Endothelial cell of umbilical vein (primary cell): ENCODE measurements around the gene CD207. TPM values are rescaled to one million over a fixed set of nuclear protein-coding genes. Genes with fewer than 3 reads are reported as not detected.

Experiments
- BruUV-seq: library from RNA; stranded (reverse); fragments of 400-500 nt; replicated peaks from 2 replicates; lab custom pipeline; 2021; lab: Mats Ljungman, UMichigan
- CTCF ChIA-PET: fragments of 300-600, 350-600 bp; sonication (Branson Sonifier 250); formaldehyde crosslinking; loops from one replicate; lab custom pipeline; 2021; ENCODE audit warnings: antibody characterized with exemption, inconsistent platforms; lab: Charles Lee
- POLR2A ChIA-PET: fragments of 300-600, 350-600 bp; sonication (Branson Sonifier 250); formaldehyde crosslinking; loops from one replicate; lab custom pipeline; 2021; ENCODE audit warnings: antibody characterized with exemption, inconsistent platforms; lab: Charles Lee
- DNase-seq: peaks from one replicate; pipeline ENCODE4 v3.0.0-alpha.2; 2011; ENCODE audit warnings: low read depth, low spot score
- FAIRE-seq: peaks from 2 replicates; lab custom pipeline; 2011; peaks lifted over from hg19 to GRCh38; lab: Jason Lieb, UNC
- H2AFZ ChIP-seq: 2 replicates; pipeline ENCODE4 v1.6.0; 2012; ENCODE audit warnings: low read depth, low read length, control low read depth, inconsistent platforms
- H3K27ac ChIP-seq: 2 replicates; pipeline ENCODE4 v1.5.1; 2011; ENCODE audit warnings: low read depth, mild to moderate bottlenecking, control low read depth, low read length, moderate library complexity; ENCODE audit not compliant: insufficient read depth
- H3K27me3 ChIP-seq, 2 experiments: 2 replicates each; pipeline versions ENCODE4 v1.6.0 to v1.6.1; 2011; ENCODE audit warnings: low read length in 2 of 2, mixed read lengths in 1 of 2; ENCODE audit not compliant: control insufficient read depth in 2 of 2, insufficient read depth in 2 of 2
- H3K36me3 ChIP-seq, 2 experiments: 2 replicates in 1 of 2; 3 replicates in 1 of 2; pipeline ENCODE4 v1.5.1; 2011; ENCODE audit warnings: low read length in 2 of 2, mild to moderate bottlenecking in 1 of 2, moderate library complexity in 1 of 2; ENCODE audit not compliant: control insufficient read depth in 2 of 2, insufficient read depth in 2 of 2; ENCODE audit errors: extremely low read depth in 1 of 2
- H3K4me1 ChIP-seq: 3 replicates; pipeline ENCODE4 v1.5.1; 2011; ENCODE audit warnings: mild to moderate bottlenecking, low read length; ENCODE audit not compliant: control insufficient read depth, insufficient read depth; ENCODE audit errors: extremely low read depth
- H3K4me2 ChIP-seq: 2 replicates; pipeline ENCODE4 v1.6.1; 2011; ENCODE audit warnings: low read length, control low read depth, mixed read lengths; ENCODE audit not compliant: insufficient read depth
- H3K4me3 ChIP-seq, 3 experiments: fragments of 200-600 bp in 1 of 3; sonication (generic), shearing (Covaris generic) in 1 of 3; replicated peaks in 1 of 3; 2 replicates each; pipeline ENCODE4 v1.5.1; 2011 to 2016; ENCODE audit warnings: control low read depth in 3 of 3, low read length in 3 of 3, mild to moderate bottlenecking in 2 of 3, inconsistent platforms in 1 of 3, low read depth in 1 of 3, moderate library complexity in 1 of 3; ENCODE audit not compliant: insufficient read depth in 1 of 3
- H3K79me2 ChIP-seq: 2 replicates; pipeline ENCODE4 v1.6.0; 2012; ENCODE audit warnings: low read length, inconsistent platforms; ENCODE audit not compliant: control insufficient read depth, insufficient read depth
- H3K9ac ChIP-seq: replicated peaks from 2 replicates; pipeline ENCODE3; 2011; ENCODE audit warnings: low read length, control low read depth; ENCODE audit not compliant: insufficient read depth; ENCODE audit errors: extremely low read depth
- H3K9me1 ChIP-seq: replicated peaks from 3 replicates; pipeline ENCODE4 v1.6.0; 2011; ENCODE audit warnings: mild to moderate bottlenecking, low read length; ENCODE audit not compliant: control insufficient read depth, insufficient read depth; ENCODE audit errors: extremely low read depth
- H3K9me3 ChIP-seq: replicated peaks from 2 replicates; pipeline ENCODE4 v1.5.1; 2012; ENCODE audit warnings: low read length, inconsistent platforms; ENCODE audit not compliant: control insufficient read depth, insufficient read depth
- H4K20me1 ChIP-seq: replicated peaks from 2 replicates; pipeline ENCODE3; 2011; ENCODE audit warnings: mild to moderate bottlenecking, low read length; ENCODE audit not compliant: control insufficient read depth, insufficient read depth; ENCODE audit errors: extremely low read depth
- CTCF ChIP-seq, 2 donors: IDR thresholded peaks; 1 replicate in 1 of 2; 2 replicates in 1 of 2; pipeline ENCODE4 v1.5.1; 2011; ENCODE audit warnings: low read length in 2 of 2, mild to moderate bottlenecking in 2 of 2, moderate library complexity in 2 of 2, control low read depth in 1 of 2, inconsistent platforms in 1 of 2, low read depth in 1 of 2; ENCODE audit not compliant: insufficient read depth in 1 of 2; ENCODE audit errors: extremely low read depth in 1 of 2
- EZH2 ChIP-seq: IDR thresholded peaks from 2 replicates; pipeline ENCODE4 v1.6.1; 2012; ENCODE audit warnings: borderline replicate concordance, low read depth, mild to moderate bottlenecking, moderate library complexity, low read length, inconsistent platforms; ENCODE audit not compliant: severe bottlenecking
- FOS ChIP-seq: IDR thresholded peaks from 2 replicates; pipeline ENCODE4 v1.6.1; 2011; ENCODE audit warnings: mild to moderate bottlenecking, low read length, moderate library complexity, borderline replicate concordance; ENCODE audit not compliant: insufficient read depth
- GATA2 ChIP-seq: IDR thresholded peaks from 2 replicates; pipeline ENCODE4 v1.7.0; 2011; ENCODE audit warnings: low read depth, mild to moderate bottlenecking, moderate library complexity, mixed read lengths, low read length; ENCODE audit not compliant: insufficient read length, insufficient read depth
- JUN ChIP-seq: IDR thresholded peaks from 2 replicates; pipeline ENCODE4 v1.6.1; 2011; ENCODE audit warnings: borderline replicate concordance, low read depth; ENCODE audit not compliant: insufficient read length, insufficient read depth
- MAX ChIP-seq: IDR thresholded peaks from 2 replicates; pipeline ENCODE4 v1.6.1; 2011; ENCODE audit not compliant: insufficient read depth, insufficient read length
- MYC ChIP-seq: IDR thresholded peaks from one replicate; pipeline ENCODE4 v1.6.1; 2011; ENCODE audit warnings: mild to moderate bottlenecking, low read depth, low read length
- POLR2A ChIP-seq: IDR thresholded peaks from 2 replicates; pipeline ENCODE4 v1.6.1; 2012; ENCODE audit warnings: low read depth, mild to moderate bottlenecking, control low read depth, low read length
- POLR2AphosphoS5 ChIP-seq: IDR thresholded peaks from 2 replicates; pipeline ENCODE4 v1.6.1; 2012; ENCODE audit warnings: low read depth, mild to moderate bottlenecking, control low read depth, low read length, moderate library complexity; ENCODE audit not compliant: insufficient read depth
- dilution Hi-C: fragments of 300-500 bp; cut with MboI; formaldehyde crosslinking; loops from one replicate; pipeline ENCODE4 v1.15.0; 2019; ENCODE audit warnings: low sequenced_read_pairs; ENCODE audit not compliant: extremely low pct_ligation_motif_present
- intact Hi-C: fragments of 100-400 bp; cut with micrococcal nuclease; formaldehyde crosslinking; loops from one replicate; pipeline ENCODE4 v1.10.0; 2022
- polyA plus RNA-seq, 4 experiments: library from polyadenylated mRNA; depleted of rRNA in 3 of 4; stranded (reverse) in 3 of 4; unstranded in 1 of 4; fragments of >200 nt; gene quantifications; 2 replicates each; pipeline versions ENCODE4 v1.2.1 to v1.2.3, GENCODE V29; 2011 to 2012; ENCODE audit warnings: missing spikeins in 1 of 4
- total RNA-seq: library from RNA; stranded (reverse); gene quantifications from 2 replicates; pipeline ENCODE4 v1.2.3, GENCODE V29; 2021

The CD207 gene
- total and polyA plus RNA-seq, 2 donors (not counting 3 experiments of a cell fraction or from before 2014, with no cell fraction given): not detected

DNA sequence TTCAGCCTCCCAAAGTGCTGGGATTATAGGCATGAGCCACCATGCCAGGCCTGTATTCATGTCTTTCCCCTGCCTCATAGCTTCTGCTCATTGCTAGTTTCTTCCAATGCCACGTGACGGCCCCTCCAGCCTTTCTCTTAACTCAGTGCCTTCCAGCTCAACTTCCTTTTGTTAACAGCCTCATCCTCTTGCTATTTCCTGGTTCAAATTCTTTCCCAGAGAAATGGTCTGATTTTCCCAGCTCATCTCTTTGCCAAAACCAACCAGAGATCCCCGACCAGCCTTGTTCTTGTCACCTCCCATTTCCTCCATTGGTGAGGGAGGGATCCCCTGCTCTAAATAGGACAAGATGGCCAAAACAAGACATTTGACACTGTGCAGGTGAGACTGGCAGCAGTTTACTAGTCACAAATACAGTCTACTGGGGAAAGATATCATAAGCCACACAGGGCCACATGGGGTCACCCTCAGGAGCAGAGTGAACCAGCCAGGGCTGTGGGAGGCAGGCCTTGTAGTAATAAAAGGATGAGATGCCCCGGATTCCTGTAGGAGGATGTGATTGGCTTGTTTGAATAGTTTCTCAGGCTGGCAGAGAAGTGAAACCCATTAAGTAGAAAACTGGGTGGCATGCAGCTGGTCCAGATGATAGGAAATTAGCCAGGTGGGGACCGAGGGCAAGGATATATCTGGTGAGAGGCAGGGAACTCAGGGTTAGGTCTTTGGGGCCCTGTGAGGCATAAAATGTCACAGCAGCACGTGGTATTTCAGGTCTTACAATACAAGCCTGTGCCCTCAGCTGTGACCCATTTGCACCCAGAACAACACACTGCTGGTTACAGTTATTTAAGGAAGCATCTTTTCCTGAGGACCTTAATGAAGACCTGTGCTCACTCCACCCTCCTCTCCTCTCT is 6.4 kb downstream of the CD207 start:
- TSS peak; percentile 71 for BruUV-seq
- Histone ChIP-seq H3K79me2 (no peaks in the 10 kb centered on the region), H3K9me1 (no peaks in the 10 kb centered on the region), H2AFZ (peak overlapping the region; percentile 65), H3K4me1 (peaks cover 20% of the 10 kb centered on the region), H3K36me3 (no peaks in the 10 kb centered on the region), H3K9me3 (no peaks in the 10 kb centered on the region), H3K4me3 (no peak overlapping the region), H4K20me1 (no peaks in the 10 kb centered on the region), H3K9ac (peak overlapping the region; percentile 63), H3K27me3 (no peaks in the 10 kb centered on the region), H3K4me2 (peak overlapping the region; percentile 45), H3K27ac (peak overlapping the region; percentile 87)
- DNase-seq (peak; percentile 91), FAIRE-seq (peak; percentile 96)
- no peak for TF ChIP-seq MYC
- TF ChIP-seq MAX: peak; percentile 77
- TF ChIP-seq GATA2: no peak
- peak; percentile 73 for TF ChIP-seq JUN
- TF ChIP-seq FOS: peak; percentile 56
- dilution Hi-C loops (no loop called here), intact Hi-C loops (loop anchor here (2.0 kb wide), 1 partner anchor 470 kb away; no protein-coding TSS in a partner anchor)
- CTCF ChIA-PET: interaction anchor here (0.8 to 1.7 kb wide), 8 partner anchors 13 to 149 kb away, joined by 3 to 13 read pairs (median 4); partner anchors contain the start of gene FIGLA
- POLR2A ChIA-PET: no interaction called here

DNA sequence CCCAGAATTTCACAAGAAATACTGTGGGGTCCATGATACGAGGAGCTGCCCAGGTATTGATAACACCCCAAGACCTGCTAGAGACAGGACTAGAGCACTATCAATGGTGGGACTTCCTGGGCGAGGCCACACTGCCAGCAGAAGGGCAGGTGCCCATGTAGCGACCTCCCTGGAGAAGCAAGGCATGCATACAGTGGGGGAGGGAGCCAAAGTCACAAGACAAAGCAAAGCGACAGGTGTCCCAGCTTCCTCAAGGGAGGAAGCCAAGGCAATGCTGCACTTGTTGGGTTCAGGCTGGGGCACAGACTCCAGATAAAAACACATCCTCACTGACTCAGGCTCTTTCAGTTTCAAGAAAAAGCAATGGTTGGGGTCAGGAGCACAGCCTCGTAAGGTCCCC is 7.5 kb downstream of the CD207 start:
- no peak overlapping the region for H3K9ac ChIP-seq
- ChIA-PET POLR2A (no interaction called here), CTCF (interaction anchor here (0.8 to 1.7 kb wide), 4 partner anchors 39 to 150 kb away, joined by 3 to 13 read pairs (median 6); partner anchors contain the start of gene FIGLA)
- H3K79me2 ChIP-seq: no peaks in the 10 kb centered on the region
- no peaks in the 10 kb centered on the region for H3K9me3 ChIP-seq
- FAIRE-seq (peak; percentile 33), DNase-seq (peak; percentile 42)
- H3K27ac ChIP-seq: peak overlapping the region; percentile 87
- intact Hi-C loops (loop anchor here (2.0 kb wide), 1 partner anchor 469 kb away; no protein-coding TSS in a partner anchor), dilution Hi-C loops (no loop called here)
- peaks cover 20% of the 10 kb centered on the region for H3K4me1 ChIP-seq
- no peak overlapping the region for H3K4me2 ChIP-seq
- BruUV-seq: no TSS peak
- H3K27me3 ChIP-seq: no peaks in the 10 kb centered on the region
- H3K36me3 ChIP-seq: no peaks in the 10 kb centered on the region
- no peaks in the 10 kb centered on the region for H3K9me1 ChIP-seq
- H4K20me1 ChIP-seq: no peaks in the 10 kb centered on the region
- H3K4me3 ChIP-seq: no peak overlapping the region
- TF ChIP-seq POLR2AphosphoS5: no peak
- TF ChIP-seq MYC: no peak
- no peak for TF ChIP-seq CTCF (IDR thresholded peaks at IDR 0.05; ENCODE audit: extremely low read depth in 1 of 2, insufficient read depth in 1 of 2, low read depth in 1 of 2, low read length in 2 of 2)
- TF ChIP-seq GATA2: no peak
- TF ChIP-seq MAX: no peak
- TF ChIP-seq POLR2A: no peak
- no peak for TF ChIP-seq JUN
- no peak for TF ChIP-seq FOS
- no peak for TF ChIP-seq EZH2
- H2AFZ ChIP-seq: peak overlapping the region; percentile 86
